HG03045 (cell line): Measurements from ENCODE around the gene ABCC5.

Experiments used
- ATAC-seq: cut with Tn5 transposase; IDR thresholded peaks from one replicate; pipeline ENCODE4 v1.9.1; 2021; ENCODE audit warnings: mild to moderate bottlenecking, moderate library complexity; ENCODE audit not compliant: unreplicated experiment

Gene ABCC5

DNA sequence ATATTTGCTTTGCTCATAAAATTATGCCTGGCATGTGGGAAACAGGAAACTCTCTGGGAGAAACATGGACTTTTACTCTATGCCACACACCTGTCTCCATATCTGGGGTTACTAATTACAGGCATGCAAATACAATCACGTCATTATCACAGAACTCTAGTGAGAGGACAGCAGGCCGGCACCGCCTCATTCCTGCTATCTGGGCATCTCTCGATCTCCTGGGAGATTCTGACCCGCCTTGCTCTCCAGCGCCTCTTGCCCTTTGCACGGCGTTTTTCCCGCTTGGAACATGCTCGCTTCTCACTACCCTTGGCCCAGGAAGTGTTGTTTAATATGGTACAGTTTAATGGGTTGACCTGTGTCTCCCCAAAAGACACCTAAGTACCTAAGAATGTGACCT is 87.6 kb downstream of the ABCC5 start:
- no peak for ATAC-seq

DNA sequence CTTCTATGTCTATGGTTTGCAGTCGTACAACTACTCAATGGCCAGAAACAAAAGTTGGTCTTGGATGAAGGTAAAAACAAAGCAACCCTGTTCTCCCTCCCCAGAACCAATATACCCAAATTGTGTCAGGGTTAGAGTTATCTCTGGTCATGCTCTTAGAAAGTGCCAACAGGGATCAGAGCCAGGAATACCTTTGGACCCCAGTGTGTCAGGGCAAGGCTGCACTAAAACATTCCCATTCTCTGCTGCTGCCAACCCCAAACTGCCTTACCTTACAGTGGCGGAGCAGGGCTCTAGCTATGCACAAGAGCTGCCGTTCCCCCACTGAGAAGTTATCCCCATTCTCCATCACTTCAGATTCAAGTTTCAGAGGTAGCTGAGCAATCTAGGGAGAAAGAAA is 90.6 kb downstream of the ABCC5 start:
- no peak for ATAC-seq

DNA sequence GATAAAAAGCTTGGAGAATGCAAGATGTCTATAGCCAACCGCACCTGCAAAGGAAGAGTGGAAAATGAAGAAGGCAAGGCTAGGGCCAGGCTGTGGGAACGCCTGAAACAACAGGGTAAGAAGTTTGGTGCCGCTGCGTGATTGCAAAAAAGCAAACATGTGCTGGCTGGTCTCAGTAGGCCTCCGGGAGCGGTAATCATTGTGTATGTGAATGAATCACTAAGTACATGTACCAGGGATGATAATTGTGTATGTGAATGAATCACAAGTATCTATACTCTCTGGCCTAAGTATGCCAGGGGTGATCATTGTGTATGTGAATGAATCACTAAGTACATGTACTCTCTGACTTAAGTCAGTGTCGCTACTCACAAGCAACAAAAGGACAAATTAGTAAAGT is 92.7 kb downstream of the ABCC5 start:
- ATAC-seq: no peak

DNA sequence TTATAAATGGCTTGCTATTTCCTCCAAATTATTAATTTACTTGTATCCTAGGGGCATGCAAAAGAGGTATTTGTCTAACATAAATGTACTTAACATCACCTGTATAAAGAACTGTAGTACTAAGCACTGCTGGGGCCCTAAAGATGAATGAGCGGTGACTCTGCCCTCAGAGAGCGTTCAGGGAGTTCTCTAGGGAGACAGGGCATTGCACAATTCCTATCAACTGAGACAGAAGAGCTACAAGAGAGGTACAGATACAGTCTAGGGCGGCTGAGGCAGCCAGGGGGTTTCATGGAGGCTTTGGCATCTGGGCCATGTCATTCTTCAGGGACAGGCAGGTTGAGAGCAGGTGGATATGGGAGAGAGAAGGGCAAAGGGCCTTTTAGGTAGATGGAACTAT is 93.1 kb downstream of the ABCC5 start:
- no peak for ATAC-seq

DNA sequence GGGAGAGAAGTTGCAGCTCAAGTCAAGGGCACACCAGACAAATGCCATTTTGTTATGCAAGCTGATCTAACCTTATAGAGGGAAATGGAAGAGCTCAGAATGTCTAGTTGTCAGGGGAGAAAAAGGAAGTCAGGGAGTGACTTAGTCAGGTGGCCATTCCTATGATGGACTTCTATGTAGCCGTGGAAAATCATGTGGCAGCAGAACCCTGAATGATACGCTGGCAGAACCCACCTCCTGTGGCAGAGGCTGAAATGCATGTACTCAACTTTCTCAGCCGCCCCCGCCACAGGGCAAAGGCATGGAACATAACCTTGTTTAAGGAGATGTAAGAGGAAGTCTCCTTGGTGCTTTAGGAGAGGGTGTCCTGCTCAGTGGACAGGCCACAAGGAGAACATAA is 95.3 kb downstream of the ABCC5 start:
- ATAC-seq: no peak

DNA sequence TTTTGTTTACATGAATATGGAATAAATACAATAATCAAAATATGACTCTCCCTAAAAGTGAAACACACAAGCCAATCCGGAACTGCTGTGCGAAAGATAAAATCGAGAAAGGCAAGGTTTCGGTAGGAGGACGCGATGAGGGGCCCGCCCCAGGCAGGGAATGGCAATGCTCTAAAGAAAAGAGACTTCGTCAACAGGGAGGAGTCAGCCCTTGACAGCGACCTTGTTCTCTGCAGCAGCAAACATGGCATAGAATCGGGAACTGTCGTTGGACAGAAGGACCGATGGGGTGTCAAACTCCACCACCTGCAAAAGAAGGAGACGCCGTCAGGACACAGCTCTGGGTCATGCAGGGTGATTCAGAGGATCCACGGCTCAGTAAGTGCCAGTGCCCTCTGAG is 96.6 kb downstream of the ABCC5 start:
- ATAC-seq: no peak

DNA sequence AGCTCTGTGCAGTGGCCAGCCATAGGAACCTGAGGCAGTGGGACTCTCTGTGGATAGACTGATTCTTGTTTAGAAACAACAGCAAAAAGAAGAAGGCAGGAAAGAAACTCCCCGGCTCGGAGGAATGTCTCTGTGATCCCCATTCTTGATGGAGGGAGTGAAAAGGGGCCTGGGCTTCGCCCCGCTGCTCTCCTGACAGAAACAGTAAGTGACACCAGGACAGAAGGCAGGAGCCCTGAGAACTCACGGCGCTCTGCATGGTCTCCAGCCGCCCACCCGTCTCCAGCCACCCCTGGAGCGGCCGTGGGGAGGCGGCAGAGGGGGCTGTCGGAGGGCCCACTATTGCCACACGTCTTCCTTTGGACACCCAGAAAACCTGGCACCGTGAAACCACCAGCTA is 97.3 kb downstream of the ABCC5 start:
- no peak for ATAC-seq

DNA sequence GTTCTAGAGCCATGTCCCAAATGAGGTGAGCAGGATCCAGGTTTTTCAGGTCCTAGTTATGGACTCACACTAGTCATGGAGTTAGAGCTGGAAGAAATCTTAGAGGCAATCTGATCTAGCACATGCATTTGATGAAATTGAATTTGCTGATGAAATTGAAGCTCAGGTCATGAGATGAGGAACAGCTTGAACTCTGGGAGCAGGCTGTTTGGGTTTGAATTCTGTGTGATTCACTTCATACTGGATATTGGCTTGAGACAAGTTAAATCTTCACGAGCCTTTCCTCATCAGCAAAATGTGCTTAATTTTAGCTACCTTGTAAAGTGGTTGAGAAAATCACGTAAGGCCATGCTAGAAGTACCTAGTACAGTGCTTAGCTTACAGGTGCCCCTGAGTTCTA is 99.5 kb downstream of the ABCC5 start:
- no peak for ATAC-seq

DNA sequence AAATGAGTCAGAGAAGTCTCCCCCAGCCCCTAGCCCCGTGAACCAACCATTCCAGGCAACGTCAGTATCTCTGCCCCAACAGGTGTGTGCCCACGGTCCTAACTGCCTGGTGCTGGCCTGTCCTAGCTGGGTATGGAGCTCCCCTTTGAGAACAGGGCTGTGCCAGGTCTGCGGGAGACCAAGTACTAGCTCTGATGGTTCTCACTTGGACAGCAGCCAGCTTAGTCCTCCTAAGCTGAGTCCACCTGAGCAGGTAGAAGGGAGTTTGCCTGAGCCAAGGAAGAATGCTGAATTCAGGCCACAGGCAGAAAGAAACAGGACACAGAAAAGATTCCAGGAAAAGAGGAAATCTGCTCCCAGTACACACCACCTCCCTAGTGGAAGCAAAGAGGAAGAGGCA is 99.9 kb downstream of the ABCC5 start:
- ATAC-seq: no peak

DNA sequence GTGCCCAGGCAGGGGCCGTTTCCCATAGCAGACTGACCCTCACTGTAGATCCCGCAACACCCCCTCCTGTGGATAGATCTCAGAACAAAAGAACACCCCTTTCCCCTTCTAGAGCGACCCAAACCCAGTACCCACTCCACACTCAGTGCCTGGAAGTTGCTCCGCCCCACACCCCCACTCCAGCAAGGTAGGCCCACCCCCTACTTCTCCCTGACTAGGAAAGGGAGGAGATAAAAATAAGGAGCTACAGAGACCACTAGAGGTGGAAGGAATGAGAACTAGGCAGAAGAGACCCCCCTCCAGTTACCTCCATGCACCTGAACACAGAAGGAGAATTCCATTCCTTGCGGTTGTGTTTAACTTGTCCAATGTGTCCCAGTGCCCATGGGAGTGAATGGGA is 102.8 kb downstream of the ABCC5 start:
- ATAC-seq: no peak

DNA sequence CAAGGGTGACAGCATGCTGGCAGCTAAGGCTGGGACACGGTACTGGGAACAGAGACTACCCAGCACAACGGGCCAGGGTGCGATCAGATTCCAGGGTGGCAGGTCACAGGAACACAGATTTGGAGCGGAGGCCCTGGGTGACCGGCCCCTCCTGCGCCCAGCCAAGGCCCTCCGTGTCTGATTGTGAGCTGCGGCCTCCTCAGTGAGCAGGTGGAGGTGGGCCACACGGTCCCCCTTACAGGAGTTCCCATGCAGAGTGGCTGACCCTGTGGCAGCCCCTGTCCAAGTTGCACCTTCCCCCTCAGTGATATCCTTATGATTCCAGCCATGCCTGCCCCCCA is 104.1 kb downstream of the ABCC5 start:
- no peak for ATAC-seq

DNA sequence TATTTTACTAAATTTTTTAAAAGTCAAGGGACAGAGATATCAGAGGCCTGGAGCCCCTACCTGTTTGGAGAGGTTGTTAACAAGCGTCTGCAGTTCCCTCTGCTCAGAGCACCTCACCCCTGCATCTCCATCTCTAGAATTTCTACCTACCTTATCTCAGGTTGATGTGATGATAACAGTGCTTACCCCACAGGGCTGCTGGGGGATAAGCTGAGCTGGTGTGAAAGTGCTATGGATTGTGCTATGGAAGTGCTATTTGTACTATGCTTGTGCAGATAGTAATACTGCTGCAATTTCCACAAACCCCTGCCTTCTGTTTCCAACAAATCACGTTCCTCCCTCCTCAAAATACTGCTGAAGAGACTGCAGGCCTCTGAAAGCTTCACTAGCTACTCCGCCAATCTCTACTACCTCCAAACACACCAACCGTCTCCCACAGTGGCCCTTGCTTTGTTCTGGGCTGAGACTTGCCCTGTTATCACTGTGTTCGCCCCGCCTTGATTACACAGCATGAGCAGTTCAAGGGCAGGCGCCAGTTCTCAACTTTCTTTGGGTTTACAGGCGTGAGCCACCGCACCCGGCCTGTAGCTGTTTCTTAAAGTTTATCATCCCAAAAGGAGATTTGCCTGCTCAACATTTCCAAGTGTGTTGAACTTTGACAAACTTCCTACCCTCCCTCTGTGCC is 104.6 kb downstream of the ABCC5 start:
- no peak for ATAC-seq

DNA sequence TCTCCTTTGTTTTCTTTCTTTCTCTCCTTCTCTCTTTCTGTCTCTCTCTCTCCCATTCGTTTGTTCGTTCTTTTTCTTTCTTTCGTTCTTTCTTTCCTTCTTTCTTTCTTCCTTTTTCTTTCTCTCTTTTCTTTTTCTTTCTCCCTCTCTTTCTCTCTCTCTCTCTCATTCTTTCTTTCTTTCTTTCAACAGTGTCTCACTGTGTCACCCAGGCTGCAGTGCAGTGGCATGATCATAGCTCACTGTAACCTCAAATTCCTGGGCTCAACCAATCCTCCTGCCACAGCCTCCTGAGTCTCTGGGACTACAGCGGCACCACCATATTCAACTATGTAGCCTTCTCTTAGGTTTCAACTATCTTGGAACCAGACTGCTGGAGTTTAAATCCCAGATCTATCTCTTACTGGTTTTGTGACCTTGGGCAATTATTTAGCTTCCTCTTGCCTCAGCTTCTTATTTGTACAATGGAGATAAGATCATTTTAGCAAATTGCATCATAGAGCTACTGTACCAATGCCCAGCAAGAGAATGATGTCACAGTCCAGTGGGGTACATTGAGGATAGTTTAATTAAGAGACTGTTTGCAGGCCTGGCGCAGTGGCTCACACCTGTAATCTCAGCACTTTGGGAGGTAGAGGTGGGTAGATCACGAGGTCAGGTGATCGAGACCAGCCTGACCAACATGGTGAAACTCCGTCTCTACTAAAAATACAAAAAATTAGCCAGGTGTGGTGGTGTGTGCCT is 105.7 kb downstream of the ABCC5 start:
- ATAC-seq: no peak

DNA sequence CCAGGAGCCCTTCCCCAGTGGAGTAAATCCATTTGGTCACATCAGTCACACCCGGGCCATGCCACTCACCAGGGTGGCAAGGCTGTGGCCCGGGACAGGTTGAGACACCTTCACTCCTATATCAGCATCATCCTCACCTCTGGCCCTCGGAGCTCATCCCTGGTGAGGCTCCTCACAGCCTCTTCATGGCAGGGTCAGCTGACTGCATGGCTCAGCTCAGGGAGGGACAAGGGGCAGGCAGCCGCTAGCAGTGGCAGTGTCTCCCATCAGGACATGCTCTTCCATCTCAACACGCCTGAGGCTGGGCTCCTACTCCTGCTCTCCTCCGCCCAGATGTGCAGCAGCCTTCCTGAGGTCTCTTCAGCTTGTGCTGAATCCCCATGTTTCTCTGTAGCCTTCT is 106.6 kb downstream of the ABCC5 start:
- no peak for ATAC-seq

DNA sequence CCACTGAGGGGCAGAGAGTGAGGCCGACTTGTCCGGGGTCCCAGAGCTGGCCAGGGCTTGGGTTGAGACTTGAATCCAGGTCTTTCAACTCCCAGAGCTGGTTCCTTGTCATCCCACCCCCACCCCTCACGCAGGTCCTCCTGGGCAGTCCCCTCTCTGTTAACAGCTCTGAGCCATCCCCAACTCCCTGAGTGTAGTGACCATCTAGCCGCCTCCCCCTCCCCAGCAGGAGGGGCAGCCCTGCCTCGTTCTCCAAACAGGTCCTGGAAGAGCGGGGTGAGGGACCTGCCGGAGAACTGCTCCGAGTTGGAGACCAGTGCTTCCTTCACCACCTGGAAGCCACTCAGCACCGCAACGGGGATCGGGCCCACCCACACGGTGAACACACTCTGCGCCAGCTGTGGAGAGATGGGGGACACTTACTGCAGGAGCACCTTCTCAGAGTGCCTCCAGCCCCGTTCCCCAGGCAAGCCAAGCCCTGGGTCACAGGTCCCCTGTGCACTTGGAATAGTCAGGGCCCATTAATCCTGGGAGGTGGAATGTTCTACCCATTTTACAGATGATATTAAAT is 108.6 kb downstream of the ABCC5 start:
- ATAC-seq: no peak

DNA sequence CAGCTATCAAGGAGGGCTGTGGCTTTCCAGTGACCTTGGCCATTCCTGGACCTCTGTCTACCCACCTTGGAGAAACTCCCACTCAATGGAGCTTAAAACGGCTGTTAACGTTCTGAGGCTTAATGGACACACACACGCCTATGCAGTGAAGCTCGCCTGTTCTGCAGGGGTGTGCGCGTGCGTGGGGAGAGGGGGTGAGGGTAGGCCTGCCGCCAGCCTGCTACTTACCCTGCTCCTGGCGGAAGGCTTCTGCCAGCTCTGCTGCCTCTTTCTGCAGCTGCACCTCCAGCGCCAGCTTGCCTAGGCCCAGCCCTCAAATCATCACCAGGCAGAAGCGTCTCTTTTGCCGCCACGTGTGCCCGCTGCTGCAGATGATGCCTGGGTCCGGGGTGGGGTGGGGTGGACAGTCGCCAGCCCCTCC is 109.8 kb downstream of the ABCC5 start:
- ATAC-seq: no peak

DNA sequence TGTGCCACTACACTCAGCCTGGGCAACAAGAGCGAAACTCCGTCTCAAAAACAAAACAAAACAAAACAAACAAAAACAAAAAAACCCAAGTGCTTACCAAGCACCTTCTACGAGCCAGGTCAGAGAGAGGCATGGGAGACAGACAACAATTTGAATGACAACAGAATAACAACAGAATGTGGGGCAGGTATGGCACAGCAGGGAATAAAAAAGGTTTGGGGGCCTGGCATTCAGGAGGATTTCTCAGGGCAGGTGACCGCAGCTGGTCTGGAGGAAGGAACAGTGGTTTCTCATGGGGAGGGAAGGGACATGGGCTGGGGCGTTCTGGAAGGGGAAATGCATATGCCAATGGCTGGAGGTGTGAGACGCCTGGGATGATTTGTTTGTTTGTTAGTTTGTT is 110.5 kb downstream of the ABCC5 start:
- ATAC-seq: no peak

DNA sequence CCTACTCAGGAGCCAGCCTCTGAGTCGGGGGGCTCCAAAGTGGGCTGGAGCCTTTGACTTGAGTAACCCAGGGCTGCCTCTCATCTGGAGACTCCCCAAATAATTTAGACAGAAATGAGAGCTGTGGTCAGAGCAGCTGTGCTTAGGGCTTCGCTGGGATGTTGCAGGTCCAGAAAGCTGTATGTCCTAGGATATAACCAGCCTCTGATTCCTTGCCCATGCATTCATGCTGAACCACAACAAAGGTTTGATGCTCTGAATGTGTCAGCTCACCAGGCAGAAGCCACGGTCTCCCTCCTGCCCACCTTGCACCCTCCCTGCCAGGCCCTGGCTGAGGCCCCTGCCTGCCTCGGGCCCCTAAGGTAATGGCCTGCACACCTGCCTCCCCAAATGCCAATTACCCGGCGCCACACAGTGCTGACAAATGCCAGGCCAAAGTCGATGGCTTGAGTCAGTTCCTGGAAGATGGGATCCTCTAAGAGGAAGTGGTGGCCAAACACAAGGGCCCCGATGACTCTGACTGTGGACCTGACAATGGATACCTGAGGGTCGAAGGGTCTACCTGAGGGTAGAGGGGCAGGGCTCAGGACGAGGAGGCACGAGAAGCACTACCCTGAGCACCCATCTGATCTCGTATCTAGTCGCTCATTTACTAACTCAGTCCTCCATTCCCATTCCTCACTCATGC is 111.3 kb downstream of the ABCC5 start:
- ATAC-seq: no peak

DNA sequence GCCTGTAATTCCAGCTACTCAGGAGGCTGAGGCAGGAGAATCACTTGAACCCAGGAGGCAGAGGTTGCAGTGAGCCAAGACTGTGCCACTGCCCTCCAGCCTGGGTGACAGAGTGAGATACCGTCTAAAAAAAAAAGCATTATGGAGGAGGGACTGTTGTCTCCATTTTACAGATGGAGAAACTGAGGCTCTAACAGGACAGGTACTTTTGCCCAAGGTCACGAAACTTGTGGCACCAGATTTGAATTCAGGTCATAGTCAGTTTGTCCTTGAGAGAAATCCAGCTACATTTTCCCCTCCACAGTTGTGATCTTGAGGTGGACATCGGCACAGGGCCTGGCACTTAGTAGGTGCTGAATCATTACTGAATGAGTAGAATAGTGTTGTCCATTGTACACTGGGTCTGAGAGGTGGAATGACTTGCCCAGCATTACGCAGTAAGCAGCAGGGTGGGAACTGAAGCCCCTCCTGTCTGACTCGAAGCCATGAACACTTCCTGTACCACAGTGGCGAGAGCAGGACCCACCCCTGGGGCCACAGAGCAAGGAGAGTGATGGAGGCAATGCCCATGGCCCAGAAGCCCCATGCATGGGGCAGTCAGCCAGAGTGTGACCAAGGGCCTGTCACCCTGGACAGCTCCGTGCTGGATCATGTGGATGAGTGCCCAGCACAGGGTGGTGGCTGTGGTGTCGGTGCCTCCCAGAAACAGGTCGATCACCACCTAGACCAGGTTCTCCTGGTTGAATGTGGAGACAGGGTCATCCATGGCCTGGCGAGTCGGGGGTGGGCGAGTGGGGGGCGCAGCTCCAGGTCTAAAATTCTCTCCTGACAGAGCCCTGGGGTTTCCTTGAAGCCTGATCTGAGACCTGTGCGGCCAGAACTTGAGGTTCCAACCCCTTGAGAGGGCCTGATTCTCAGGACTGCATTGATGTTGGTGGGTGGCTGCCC is 112.6 kb downstream of the ABCC5 start:
- no peak for ATAC-seq

DNA sequence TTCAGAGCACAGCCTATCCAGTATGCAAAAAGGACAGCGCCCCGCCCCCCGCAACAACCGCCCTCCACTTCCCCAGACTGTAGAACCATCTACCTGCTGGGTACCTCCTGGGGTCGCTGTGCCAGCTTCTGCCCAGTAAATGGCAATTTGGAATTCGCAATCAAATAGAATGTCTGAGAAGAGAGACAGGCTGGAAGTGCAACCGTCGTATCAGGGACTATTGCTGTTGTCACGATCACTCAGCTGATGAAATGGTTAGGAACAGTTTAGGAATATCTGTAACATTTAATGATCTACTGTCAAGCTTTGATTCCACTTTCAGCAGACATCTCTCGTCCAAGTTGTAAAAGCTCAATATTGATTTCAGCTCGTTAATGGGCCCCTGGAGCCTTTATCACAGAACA is 119.7 kb downstream of the ABCC5 start:
- no peak for ATAC-seq

DNA sequence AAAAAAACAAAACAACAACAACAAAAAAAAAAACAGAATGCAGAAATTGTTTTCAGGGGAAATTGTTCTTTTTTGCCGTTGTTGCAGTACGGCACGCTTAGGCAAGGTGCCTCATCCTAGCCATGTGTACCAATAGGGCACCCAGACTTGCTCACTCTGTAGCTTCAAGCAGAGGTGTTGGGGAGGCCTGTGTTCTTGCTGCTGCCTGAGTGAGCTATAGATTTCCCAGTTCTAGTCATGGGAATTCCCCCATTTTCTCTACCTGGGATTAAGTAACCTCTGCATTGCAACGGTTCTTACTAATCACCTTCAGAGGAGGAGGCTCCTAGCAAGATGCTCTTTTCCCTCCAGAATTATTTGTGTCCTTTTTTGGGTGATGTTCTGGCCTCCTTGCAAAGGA is 120.1 kb downstream of the ABCC5 start:
- ATAC-seq: no peak
